NCI-H128 (cell line): ENCODE data around the gene TESK2.

Experiments used
- DNase-seq: peaks from one replicate; lab custom pipeline; 2025; ENCODE audit not compliant: unreplicated experiment; lab: John Stamatoyannopoulos, UW

Gene TESK2

DNA sequence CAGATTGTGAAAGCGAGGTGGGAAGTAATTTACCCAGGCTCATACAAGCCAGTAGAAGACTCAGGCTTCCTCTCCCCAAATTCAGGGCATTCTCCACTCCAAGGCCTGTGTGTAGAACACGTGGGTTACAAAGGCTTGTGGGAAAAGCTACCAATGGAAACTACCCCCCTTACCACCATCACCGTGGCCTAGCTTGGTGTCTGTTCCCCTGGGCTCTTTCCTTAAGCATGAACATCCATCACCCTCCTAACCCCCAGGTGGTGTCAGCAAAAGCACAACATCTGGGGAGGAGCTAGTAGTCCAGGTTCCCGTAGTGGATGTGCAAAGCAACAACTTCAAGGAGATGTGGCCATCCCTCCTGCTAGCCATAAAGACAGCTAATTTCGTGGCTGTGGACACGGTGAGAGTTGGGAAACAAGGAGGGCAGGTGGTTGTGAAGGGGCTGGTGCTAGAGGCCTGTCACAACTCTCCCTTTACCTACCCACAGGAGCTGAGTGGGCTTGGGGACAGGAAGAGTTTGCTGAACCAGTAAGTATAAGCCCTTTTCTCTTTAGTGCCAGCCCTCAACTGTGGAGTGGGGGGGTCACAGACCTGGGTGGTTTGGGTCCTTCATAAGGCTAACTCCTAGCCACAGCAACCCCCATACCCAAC is 150.0 kb downstream of the TESK2 start:
- DNase-seq, result no peak

- peak; percentile 86 for DNase-seq
Observed at GRCh38 chr1:45339789-45340558, 151.0 kb downstream of the TESK2 start, which contains the start of the genes MUTYH and TOE1. MUTYH (minus strand) TSS chr1:45340440; CDS start chr1:45334505, 5,935 bp downstream. TOE1 (plus strand) TSS chr1:45340170; CDS start chr1:45340253, 83 bp downstream.

DNA sequence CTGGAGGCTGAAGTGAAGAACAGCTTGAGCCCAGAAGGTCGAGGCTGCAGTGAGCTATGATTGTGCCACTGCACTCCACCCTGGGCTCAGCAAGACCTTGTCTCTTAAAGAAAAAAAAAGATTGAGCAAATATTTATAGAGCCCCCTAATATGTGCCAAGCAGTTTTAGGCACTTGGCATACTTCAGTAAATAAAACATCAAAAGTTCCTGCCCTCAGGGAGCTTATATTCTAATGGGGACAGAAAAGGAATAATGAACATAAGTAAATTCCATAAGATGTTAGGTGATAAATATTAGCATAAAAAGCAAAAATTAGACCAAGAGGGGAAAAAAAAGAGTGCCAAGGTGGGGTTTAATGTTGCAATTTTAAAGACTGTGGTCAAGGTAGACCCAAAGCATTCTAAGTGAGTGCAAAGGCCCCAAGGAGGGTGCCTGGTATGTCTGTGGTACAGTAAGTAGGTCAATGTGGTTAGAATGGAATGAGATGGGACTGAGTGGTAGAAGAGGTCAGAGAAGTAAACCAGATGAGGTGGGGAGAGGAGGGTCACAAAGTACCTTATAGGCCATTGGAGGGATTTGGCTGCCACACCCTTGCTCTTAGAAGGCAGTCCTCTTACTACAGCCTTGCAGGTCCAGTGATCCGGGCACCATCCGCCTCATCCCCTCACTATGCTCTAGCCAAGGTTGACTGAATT is 153.2 kb downstream of the TESK2 start:
- DNase-seq, result no peak

DNA sequence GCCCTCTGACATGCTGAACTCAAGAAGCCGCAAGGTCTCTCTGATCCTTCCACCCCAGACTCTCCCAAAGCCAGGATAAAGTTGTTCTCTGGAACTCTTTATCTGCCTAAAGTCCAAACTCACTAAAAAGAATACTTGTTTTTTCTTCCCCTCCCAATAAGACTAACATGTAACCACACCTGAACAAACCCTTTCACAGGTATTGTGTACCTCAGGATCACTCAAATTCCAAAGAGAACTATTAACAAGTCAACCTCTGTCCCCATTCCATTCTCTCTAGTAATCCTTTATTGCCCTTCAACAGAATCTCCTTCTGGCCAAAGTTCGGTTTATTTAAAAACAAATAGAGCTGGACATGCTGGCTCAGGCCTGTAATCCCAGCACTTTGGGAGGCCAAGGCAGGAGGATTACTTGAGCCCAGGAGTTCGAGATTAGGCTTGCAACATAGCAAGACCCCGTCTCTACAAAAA is 155.1 kb downstream of the TESK2 start:
- DNase-seq, result no peak

DNA sequence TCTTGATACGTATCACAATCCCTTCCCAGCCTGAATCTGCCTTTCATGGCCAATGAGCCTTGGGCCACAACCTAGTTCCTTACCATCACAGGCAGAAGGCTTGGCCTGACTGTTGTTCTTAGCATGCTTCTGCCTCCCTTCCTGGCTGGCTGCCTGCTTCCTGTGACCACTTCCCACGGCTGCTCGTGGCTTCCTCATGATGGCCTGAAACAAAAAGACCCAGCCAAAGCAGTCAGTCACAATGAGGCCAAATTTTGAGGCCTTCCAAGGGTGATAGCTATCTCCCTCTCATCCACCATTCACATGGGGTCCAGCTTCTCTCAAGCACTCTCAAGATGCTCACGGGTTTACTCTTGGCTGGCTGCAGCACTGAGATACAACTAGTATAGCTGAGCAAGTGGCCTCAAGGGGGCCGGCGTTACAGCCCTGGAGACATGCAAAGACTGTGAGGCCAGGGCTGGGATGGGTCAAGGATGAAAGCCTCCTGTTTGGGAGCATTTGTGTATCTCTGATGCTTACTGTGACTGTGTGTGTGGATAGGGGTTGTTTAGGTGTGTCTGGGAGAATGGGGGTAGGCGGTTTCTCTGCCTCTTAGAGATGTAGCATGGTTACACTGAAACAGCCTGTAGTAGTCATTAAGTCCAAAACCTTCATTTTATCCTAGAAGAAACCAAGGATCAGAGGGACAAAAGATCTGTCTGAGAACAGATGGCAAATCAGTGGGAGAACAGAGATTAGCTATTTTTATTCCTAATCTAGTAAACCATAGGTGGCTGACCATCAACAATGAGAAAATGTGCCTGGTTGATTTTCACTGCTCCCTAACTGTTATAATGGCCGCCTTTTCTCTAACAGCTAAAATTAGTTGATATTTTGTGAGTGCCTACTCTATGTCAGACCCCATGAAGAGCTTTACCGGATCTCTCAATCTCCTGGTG is 156.4 kb downstream of the TESK2 start:
- DNase-seq, result no peak

DNA sequence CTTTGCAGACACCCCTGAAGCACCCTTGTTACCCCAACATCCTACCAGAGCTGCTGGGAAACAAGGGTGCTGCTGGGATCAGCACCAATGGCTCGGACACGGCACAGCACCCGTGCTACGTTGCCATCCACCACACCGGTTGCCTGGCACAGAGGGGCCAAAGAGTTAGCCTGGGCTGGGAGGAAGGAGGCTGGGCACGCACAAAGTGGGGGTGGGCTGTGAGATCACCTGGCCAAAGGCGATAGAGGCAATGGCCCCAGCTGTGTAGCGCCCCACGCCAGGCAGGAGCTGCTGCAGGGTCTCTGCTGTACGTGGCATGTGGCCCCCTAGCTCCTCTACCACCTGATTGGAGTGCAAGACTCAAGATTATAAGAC is 158.6 kb downstream of the TESK2 start:
- DNase-seq, result no peak

- no peak for DNase-seq
Observed at GRCh38 chr1:45331436-45332345, 159.3 kb downstream of the TESK2 start.

- DNase-seq, result no peak
Observed at GRCh38 chr1:45329445-45329844, 161.5 kb downstream of the TESK2 start.

GRCh38 chr1:45328680-45329079 is 162.3 kb downstream of the TESK2 start:
- DNase-seq, result no peak

DNA sequence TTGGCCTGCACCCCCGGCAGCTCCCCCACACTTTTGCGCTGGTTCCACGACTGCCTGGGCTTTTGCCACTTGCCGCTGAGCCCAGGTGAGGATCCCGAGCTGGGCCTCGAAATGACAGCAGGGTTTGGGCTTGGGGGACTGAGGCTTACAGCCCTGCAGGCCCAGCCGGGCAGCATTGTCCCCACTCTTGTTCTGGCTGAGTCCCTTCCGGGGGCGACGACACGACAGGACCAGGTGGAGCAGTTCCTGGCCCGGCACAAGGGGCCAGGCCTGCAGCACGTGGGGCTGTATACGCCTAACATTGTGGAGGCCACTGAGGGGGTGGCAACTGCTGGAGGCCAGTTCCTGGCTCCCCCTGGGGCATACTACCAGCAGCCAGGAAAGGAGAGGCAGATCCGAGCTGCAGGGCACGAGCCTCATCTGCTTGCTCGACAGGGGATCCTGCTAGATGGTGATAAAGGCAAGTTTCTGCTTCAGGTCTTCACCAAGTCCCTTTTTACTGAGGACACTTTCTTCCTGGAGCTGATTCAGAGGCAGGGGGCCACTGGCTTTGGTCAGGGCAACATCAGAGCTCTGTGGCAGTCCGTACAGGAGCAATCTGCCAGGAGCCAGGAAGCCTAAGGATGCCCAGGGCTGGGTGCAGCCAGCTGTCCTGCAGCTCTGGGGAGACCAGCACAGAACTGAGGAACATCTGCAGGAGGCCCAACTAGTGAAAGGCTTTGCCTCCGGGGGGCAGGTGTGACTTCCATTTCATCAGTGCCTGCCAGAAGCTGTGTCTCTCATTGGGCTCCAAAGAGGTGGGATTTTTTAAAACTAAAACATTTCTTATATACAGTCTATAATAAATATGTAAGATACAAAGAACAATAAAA is 163.1 kb downstream of the TESK2 start:
- DNase-seq, result no peak

- DNase-seq, result peak; percentile 59
Observed at GRCh38 chr1:45326627-45327623, 164.0 kb downstream of the TESK2 start, which contains the start of gene HPDL. HPDL (plus strand) TSS chr1:45326895; CDS start chr1:45327149, 254 bp downstream.

- DNase-seq, result no peak
Observed at GRCh38 chr1:45325851-45326506, 165.0 kb downstream of the TESK2 start.

- no peak for DNase-seq
Observed at GRCh38 chr1:45322486-45323040, 168.4 kb downstream of the TESK2 start.

DNA sequence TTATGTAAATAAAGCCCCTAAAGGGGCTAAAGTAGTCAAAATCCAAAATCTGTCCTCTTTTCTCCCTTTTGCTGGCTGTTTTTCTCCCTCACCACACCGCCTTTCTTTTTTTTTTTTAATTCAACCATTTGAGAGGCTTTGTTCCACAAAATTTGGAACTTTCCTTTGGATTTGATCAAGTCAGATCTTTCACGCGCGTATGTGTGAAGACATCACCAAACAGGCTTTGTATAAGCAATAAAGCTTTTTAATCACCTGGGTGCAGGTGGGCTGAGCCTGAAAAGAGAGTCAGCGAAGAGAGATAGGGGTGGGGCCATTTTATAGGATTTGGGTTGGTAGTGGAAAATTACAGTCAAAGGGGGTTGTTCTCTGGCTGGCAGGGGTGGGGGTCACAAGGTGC is 169.5 kb downstream of the TESK2 start:
- DNase-seq, result no peak

- DNase-seq, result no peak
Observed at GRCh38 chr1:45319761-45320160, 171.2 kb downstream of the TESK2 start.

GRCh38 chr1:45317166-45317565 is 173.8 kb downstream of the TESK2 start:
- DNase-seq, result no peak

GRCh38 chr1:45314266-45314665 is 176.7 kb downstream of the TESK2 start:
- no peak for DNase-seq
